Measurements from ENCODE around the gene IPO7.
"Not testable (repeated sequence)": the region's sequence is repeated elsewhere in the genome, so short reads cannot be mapped to it uniquely, and the experiment has no call there.

GRCh38 chr11:9401884-9402283 is 17.4 kb downstream of the IPO7 start:
- TF ChIP-seq CTCF (IDR thresholded peaks at IDR 0.05 in 4 of 5, conservative IDR thresholded peaks at IDR 0.05 in 1 of 5); POLR2A (IDR thresholded peaks at IDR 0.05): not testable (repeated sequence)

All from gastrocnemius medialis (tissue), 4 donors.